Endothelial cell of umbilical vein (primary cell): ENCODE data around the gene GABRR2. TPM values are rescaled to one million over a fixed set of nuclear protein-coding genes. Genes with fewer than 3 reads are reported as not detected.

ENCODE experiments used
- BruUV-seq: library from RNA; stranded (reverse); fragments of 400-500 nt; replicated peaks from 2 replicates; lab custom pipeline; 2021; lab: Mats Ljungman, UMichigan
- CTCF ChIA-PET: fragments of 300-600, 350-600 bp; sonication (Branson Sonifier 250); formaldehyde crosslinking; loops from one replicate; lab custom pipeline; 2021; ENCODE audit warnings: antibody characterized with exemption, inconsistent platforms; lab: Charles Lee
- POLR2A ChIA-PET: fragments of 300-600, 350-600 bp; sonication (Branson Sonifier 250); formaldehyde crosslinking; loops from one replicate; lab custom pipeline; 2021; ENCODE audit warnings: antibody characterized with exemption, inconsistent platforms; lab: Charles Lee
- DNase-seq: peaks from one replicate; pipeline ENCODE4 v3.0.0-alpha.2; 2011; ENCODE audit warnings: low read depth, low spot score
- FAIRE-seq: peaks from 2 replicates; lab custom pipeline; 2011; peaks lifted over from hg19 to GRCh38; lab: Jason Lieb, UNC
- H2AFZ ChIP-seq: 2 replicates; pipeline ENCODE4 v1.6.0; 2012; ENCODE audit warnings: low read depth, low read length, control low read depth, inconsistent platforms
- H3K27ac ChIP-seq: 2 replicates; pipeline ENCODE4 v1.5.1; 2011; ENCODE audit warnings: low read depth, mild to moderate bottlenecking, control low read depth, low read length, moderate library complexity; ENCODE audit not compliant: insufficient read depth
- H3K27me3 ChIP-seq, 2 experiments: 2 replicates each; pipeline versions ENCODE4 v1.6.0 to v1.6.1; 2011; ENCODE audit warnings: low read length in 2 of 2, mixed read lengths in 1 of 2; ENCODE audit not compliant: control insufficient read depth in 2 of 2, insufficient read depth in 2 of 2
- H3K36me3 ChIP-seq, 2 experiments: 2 replicates in 1 of 2; 3 replicates in 1 of 2; pipeline ENCODE4 v1.5.1; 2011; ENCODE audit warnings: low read length in 2 of 2, mild to moderate bottlenecking in 1 of 2, moderate library complexity in 1 of 2; ENCODE audit not compliant: control insufficient read depth in 2 of 2, insufficient read depth in 2 of 2; ENCODE audit errors: extremely low read depth in 1 of 2
- H3K4me1 ChIP-seq: 3 replicates; pipeline ENCODE4 v1.5.1; 2011; ENCODE audit warnings: mild to moderate bottlenecking, low read length; ENCODE audit not compliant: control insufficient read depth, insufficient read depth; ENCODE audit errors: extremely low read depth
- H3K4me2 ChIP-seq: 2 replicates; pipeline ENCODE4 v1.6.1; 2011; ENCODE audit warnings: low read length, control low read depth, mixed read lengths; ENCODE audit not compliant: insufficient read depth
- H3K4me3 ChIP-seq, 3 experiments: fragments of 200-600 bp in 1 of 3; sonication (generic), shearing (Covaris generic) in 1 of 3; replicated peaks in 1 of 3; 2 replicates each; pipeline ENCODE4 v1.5.1; 2011 to 2016; ENCODE audit warnings: control low read depth in 3 of 3, low read length in 3 of 3, mild to moderate bottlenecking in 2 of 3, inconsistent platforms in 1 of 3, low read depth in 1 of 3, moderate library complexity in 1 of 3; ENCODE audit not compliant: insufficient read depth in 1 of 3
- H3K79me2 ChIP-seq: 2 replicates; pipeline ENCODE4 v1.6.0; 2012; ENCODE audit warnings: low read length, inconsistent platforms; ENCODE audit not compliant: control insufficient read depth, insufficient read depth
- H3K9ac ChIP-seq: replicated peaks from 2 replicates; pipeline ENCODE3; 2011; ENCODE audit warnings: low read length, control low read depth; ENCODE audit not compliant: insufficient read depth; ENCODE audit errors: extremely low read depth
- H3K9me1 ChIP-seq: replicated peaks from 3 replicates; pipeline ENCODE4 v1.6.0; 2011; ENCODE audit warnings: mild to moderate bottlenecking, low read length; ENCODE audit not compliant: control insufficient read depth, insufficient read depth; ENCODE audit errors: extremely low read depth
- H3K9me3 ChIP-seq: replicated peaks from 2 replicates; pipeline ENCODE4 v1.5.1; 2012; ENCODE audit warnings: low read length, inconsistent platforms; ENCODE audit not compliant: control insufficient read depth, insufficient read depth
- H4K20me1 ChIP-seq: replicated peaks from 2 replicates; pipeline ENCODE3; 2011; ENCODE audit warnings: mild to moderate bottlenecking, low read length; ENCODE audit not compliant: control insufficient read depth, insufficient read depth; ENCODE audit errors: extremely low read depth
- EZH2 ChIP-seq: IDR thresholded peaks from 2 replicates; pipeline ENCODE4 v1.6.1; 2012; ENCODE audit warnings: borderline replicate concordance, low read depth, mild to moderate bottlenecking, moderate library complexity, low read length, inconsistent platforms; ENCODE audit not compliant: severe bottlenecking
- FOS ChIP-seq: IDR thresholded peaks from 2 replicates; pipeline ENCODE4 v1.6.1; 2011; ENCODE audit warnings: mild to moderate bottlenecking, low read length, moderate library complexity, borderline replicate concordance; ENCODE audit not compliant: insufficient read depth
- GATA2 ChIP-seq: IDR thresholded peaks from 2 replicates; pipeline ENCODE4 v1.7.0; 2011; ENCODE audit warnings: low read depth, mild to moderate bottlenecking, moderate library complexity, mixed read lengths, low read length; ENCODE audit not compliant: insufficient read length, insufficient read depth
- JUN ChIP-seq: IDR thresholded peaks from 2 replicates; pipeline ENCODE4 v1.6.1; 2011; ENCODE audit warnings: borderline replicate concordance, low read depth; ENCODE audit not compliant: insufficient read length, insufficient read depth
- MYC ChIP-seq: IDR thresholded peaks from one replicate; pipeline ENCODE4 v1.6.1; 2011; ENCODE audit warnings: mild to moderate bottlenecking, low read depth, low read length
- POLR2A ChIP-seq: IDR thresholded peaks from 2 replicates; pipeline ENCODE4 v1.6.1; 2012; ENCODE audit warnings: low read depth, mild to moderate bottlenecking, control low read depth, low read length
- POLR2AphosphoS5 ChIP-seq: IDR thresholded peaks from 2 replicates; pipeline ENCODE4 v1.6.1; 2012; ENCODE audit warnings: low read depth, mild to moderate bottlenecking, control low read depth, low read length, moderate library complexity; ENCODE audit not compliant: insufficient read depth
- dilution Hi-C: fragments of 300-500 bp; cut with MboI; formaldehyde crosslinking; loops from one replicate; pipeline ENCODE4 v1.15.0; 2019; ENCODE audit warnings: low sequenced_read_pairs; ENCODE audit not compliant: extremely low pct_ligation_motif_present
- intact Hi-C: fragments of 100-400 bp; cut with micrococcal nuclease; formaldehyde crosslinking; loops from one replicate; pipeline ENCODE4 v1.10.0; 2022
- polyA plus RNA-seq, 4 experiments: library from polyadenylated mRNA; depleted of rRNA in 3 of 4; stranded (reverse) in 3 of 4; unstranded in 1 of 4; fragments of >200 nt; gene quantifications; 2 replicates each; pipeline versions ENCODE4 v1.2.1 to v1.2.3, GENCODE V29; 2011 to 2012; ENCODE audit warnings: missing spikeins in 1 of 4
- total RNA-seq: library from RNA; stranded (reverse); gene quantifications from 2 replicates; pipeline ENCODE4 v1.2.3, GENCODE V29; 2021
- TF ChIP-seq, protein P1 (sequence below): IDR thresholded peaks from 2 replicates; pipeline ENCODE4 v1.6.1; 2011; ENCODE audit not compliant: insufficient read depth, insufficient read length
- TF ChIP-seq, protein P2 (sequence below), 2 donors: IDR thresholded peaks; 1 replicate in 1 of 2; 2 replicates in 1 of 2; pipeline ENCODE4 v1.5.1; 2011; ENCODE audit warnings: low read length in 2 of 2, mild to moderate bottlenecking in 2 of 2, moderate library complexity in 2 of 2, control low read depth in 1 of 2, inconsistent platforms in 1 of 2, low read depth in 1 of 2; ENCODE audit not compliant: insufficient read depth in 1 of 2; ENCODE audit errors: extremely low read depth in 1 of 2

GABRR2 gene
- total and polyA plus RNA-seq, 2 donors (not counting 3 experiments of a cell fraction or from before 2014, with no cell fraction given), result 1.4 to 3.6 TPM

DNA sequence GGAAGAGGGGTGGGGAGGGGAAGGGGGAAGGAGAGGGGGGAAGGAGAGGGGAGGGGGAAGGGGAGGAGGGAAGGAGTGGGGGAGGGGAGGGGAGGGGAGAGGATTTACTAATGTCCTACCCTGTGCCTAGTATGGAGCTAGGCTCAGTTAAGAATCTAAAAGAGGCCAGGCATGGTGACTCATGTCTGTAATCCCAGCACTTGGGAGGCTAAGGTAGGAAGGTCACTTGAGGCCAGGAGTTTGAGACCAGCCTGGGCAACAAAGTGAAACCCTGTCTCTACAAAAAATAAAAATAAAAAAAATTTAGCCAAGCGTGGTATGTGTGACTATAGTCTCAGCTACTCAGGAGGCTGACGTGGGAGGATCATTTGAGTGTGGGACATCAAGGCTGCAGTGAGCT lies 24.5 kb upstream of the GABRR2 start:
- POLR2A ChIA-PET, result no interaction called here

DNA sequence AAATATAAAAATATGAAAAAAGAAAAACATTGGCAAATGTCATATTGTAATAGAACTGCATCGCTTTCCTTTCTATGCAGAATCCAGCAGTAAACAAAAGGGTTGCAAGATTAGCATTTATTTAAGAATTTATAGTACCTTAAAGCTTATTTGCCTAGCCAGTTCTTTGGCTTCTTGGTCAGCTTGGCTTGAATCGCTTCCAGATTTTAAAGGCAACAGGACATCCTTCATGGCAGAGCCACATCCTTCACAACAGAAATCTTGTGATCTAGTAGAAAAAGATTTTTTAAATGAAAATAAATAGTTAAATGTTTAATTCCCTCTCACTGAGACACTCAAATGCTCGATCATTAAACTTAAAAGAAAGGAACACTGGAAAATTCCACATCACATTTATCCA lies 20.1 kb upstream of the GABRR2 start:
- no TSS peak for BruUV-seq
- dilution Hi-C loops, result no loop called here
- H2AFZ ChIP-seq, result no peak overlapping the region
- peaks cover 2 to 16% of the 10 kb centered on the region in 2 experiments for H3K36me3 ChIP-seq
- no peaks in the 10 kb centered on the region for H3K9me1 ChIP-seq
- no peaks in the 10 kb centered on the region for H3K79me2 ChIP-seq
- POLR2A ChIA-PET, result no interaction called here
- no peak overlapping the region for H3K9ac ChIP-seq
- no peaks in the 10 kb centered on the region for H3K9me3 ChIP-seq
- intact Hi-C loops, result no loop called here
- peaks cover 3% of the 10 kb centered on the region for H3K4me1 ChIP-seq
- H3K4me2 ChIP-seq, result no peak overlapping the region
- FAIRE-seq (no peak), DNase-seq (peak; percentile 60)
- no peaks in the 10 kb centered on the region for H3K27me3 ChIP-seq
- H4K20me1 ChIP-seq, result no peaks in the 10 kb centered on the region
- no peak overlapping the region for H3K27ac ChIP-seq
- CTCF ChIA-PET, result interaction anchor here (0.6 to 1.9 kb wide), 5 partner anchors 9 to 254 kb away, joined by 3 to 7 read pairs (median 4); no protein-coding TSS in a partner anchor
- no peak overlapping the region for H3K4me3 ChIP-seq
- TF ChIP-seq JUN (no peak), FOS (no peak), POLR2AphosphoS5 (no peak), EZH2 (no peak), GATA2 (no peak), POLR2A (no peak), MYC (no peak)
- TF ChIP-seq, protein P1, sequence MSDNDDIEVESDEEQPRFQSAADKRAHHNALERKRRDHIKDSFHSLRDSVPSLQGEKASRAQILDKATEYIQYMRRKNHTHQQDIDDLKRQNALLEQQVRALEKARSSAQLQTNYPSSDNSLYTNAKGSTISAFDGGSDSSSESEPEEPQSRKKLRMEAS, result no peak
- TF ChIP-seq, protein P2, sequence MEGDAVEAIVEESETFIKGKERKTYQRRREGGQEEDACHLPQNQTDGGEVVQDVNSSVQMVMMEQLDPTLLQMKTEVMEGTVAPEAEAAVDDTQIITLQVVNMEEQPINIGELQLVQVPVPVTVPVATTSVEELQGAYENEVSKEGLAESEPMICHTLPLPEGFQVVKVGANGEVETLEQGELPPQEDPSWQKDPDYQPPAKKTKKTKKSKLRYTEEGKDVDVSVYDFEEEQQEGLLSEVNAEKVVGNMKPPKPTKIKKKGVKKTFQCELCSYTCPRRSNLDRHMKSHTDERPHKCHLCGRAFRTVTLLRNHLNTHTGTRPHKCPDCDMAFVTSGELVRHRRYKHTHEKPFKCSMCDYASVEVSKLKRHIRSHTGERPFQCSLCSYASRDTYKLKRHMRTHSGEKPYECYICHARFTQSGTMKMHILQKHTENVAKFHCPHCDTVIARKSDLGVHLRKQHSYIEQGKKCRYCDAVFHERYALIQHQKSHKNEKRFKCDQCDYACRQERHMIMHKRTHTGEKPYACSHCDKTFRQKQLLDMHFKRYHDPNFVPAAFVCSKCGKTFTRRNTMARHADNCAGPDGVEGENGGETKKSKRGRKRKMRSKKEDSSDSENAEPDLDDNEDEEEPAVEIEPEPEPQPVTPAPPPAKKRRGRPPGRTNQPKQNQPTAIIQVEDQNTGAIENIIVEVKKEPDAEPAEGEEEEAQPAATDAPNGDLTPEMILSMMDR (IDR thresholded peaks at IDR 0.05; ENCODE audit: extremely low read depth in 1 of 2, insufficient read depth in 1 of 2, low read depth in 1 of 2, low read length in 2 of 2), result no peak

More for the DNA sequence above, 24.5 kb upstream of the GABRR2 start:
- DNase-seq (no peak), FAIRE-seq (no peak)
- H3K36me3 ChIP-seq, result peaks cover 4 to 31% of the 10 kb centered on the region in 2 experiments
- H3K4me1 ChIP-seq, result peaks cover 6% of the 10 kb centered on the region
- no peak overlapping the region for H3K27ac ChIP-seq
- H3K4me3 ChIP-seq, result no peak overlapping the region
- no peaks in the 10 kb centered on the region for H3K9me3 ChIP-seq
- H3K27me3 ChIP-seq, result no peaks in the 10 kb centered on the region
- no TSS peak for BruUV-seq
- peaks cover 23% of the 10 kb centered on the region for H3K79me2 ChIP-seq
- H4K20me1 ChIP-seq, result no peaks in the 10 kb centered on the region
- intact Hi-C loops (no loop called here), dilution Hi-C loops (no loop called here)
- H2AFZ ChIP-seq, result no peak overlapping the region
- TF ChIP-seq EZH2, result no peak
- H3K9me1 ChIP-seq, result no peaks in the 10 kb centered on the region
- no peak overlapping the region for H3K4me2 ChIP-seq
- CTCF ChIA-PET, result interaction anchor here (1.2 kb wide), 1 partner anchor 28 kb away, joined by 3 read pairs; no protein-coding TSS in a partner anchor
- no peak overlapping the region for H3K9ac ChIP-seq
